ENCODE data around the gene ABCC9.

The ABCC9 gene

GRCh38 chr12:21879312-21879711 lies 61.9 kb downstream of the ABCC9 start:
- no peak for DNase-seq (ENCODE audit: low read depth in 2 of 2)

GRCh38 chr12:21877293-21877982 lies 63.8 kb downstream of the ABCC9 start:
- DNase-seq (ENCODE audit: low read depth in 2 of 2), result no peak

GRCh38 chr12:21865846-21866245 lies 75.4 kb downstream of the ABCC9 start:
- no peak for DNase-seq (ENCODE audit: low read depth in 2 of 2)

GRCh38 chr12:21860534-21860933 lies 80.7 kb downstream of the ABCC9 start:
- no peak for DNase-seq (ENCODE audit: low read depth in 2 of 2)

- no peak for DNase-seq (ENCODE audit: low read depth in 2 of 2)
Measured at GRCh38 chr12:21860128-21860527, 81.1 kb downstream of the ABCC9 start.

GRCh38 chr12:21852251-21852650 lies 89.0 kb downstream of the ABCC9 start:
- DNase-seq (ENCODE audit: low read depth in 2 of 2), result no peak

GRCh38 chr12:21851151-21851550 lies 90.1 kb downstream of the ABCC9 start:
- DNase-seq (ENCODE audit: low read depth in 2 of 2), result no peak

GRCh38 chr12:21850419-21850818 lies 90.8 kb downstream of the ABCC9 start:
- DNase-seq (ENCODE audit: low read depth in 2 of 2), result no peak

GRCh38 chr12:21849878-21850277 lies 91.3 kb downstream of the ABCC9 start:
- no peak for DNase-seq (ENCODE audit: low read depth in 2 of 2)

GRCh38 chr12:21848192-21848591 lies 93.0 kb downstream of the ABCC9 start:
- no peak for DNase-seq (ENCODE audit: low read depth in 2 of 2)

GRCh38 chr12:21843795-21844194 lies 97.4 kb downstream of the ABCC9 start:
- DNase-seq (ENCODE audit: low read depth in 2 of 2), result no peak

- no peak for DNase-seq (ENCODE audit: low read depth in 2 of 2)
Measured at GRCh38 chr12:21839776-21840175, 101.5 kb downstream of the ABCC9 start.

- DNase-seq (ENCODE audit: low read depth in 2 of 2), result no peak
Measured at GRCh38 chr12:21837847-21838246, 103.4 kb downstream of the ABCC9 start.

- DNase-seq (ENCODE audit: low read depth in 2 of 2), result no peak
Measured at GRCh38 chr12:21831791-21832344, 109.4 kb downstream of the ABCC9 start.

- DNase-seq (ENCODE audit: low read depth in 2 of 2), result no peak
Measured at GRCh38 chr12:21828779-21829178, 112.4 kb downstream of the ABCC9 start.

- DNase-seq (ENCODE audit: low read depth in 2 of 2), result no peak
Measured at GRCh38 chr12:21828136-21828775, 113.0 kb downstream of the ABCC9 start.

- DNase-seq (ENCODE audit: low read depth in 2 of 2), result no peak
Measured at GRCh38 chr12:21827083-21827482, 114.1 kb downstream of the ABCC9 start.

GRCh38 chr12:21826618-21826910 lies 114.7 kb downstream of the ABCC9 start:
- DNase-seq (ENCODE audit: low read depth in 2 of 2), result no peak

- no peak for DNase-seq (ENCODE audit: low read depth in 2 of 2)
Measured at GRCh38 chr12:21825886-21826617, 115.2 kb downstream of the ABCC9 start.

- DNase-seq (ENCODE audit: low read depth in 2 of 2), result no peak
Measured at GRCh38 chr12:21823581-21823980, 117.6 kb downstream of the ABCC9 start.

GRCh38 chr12:21819678-21820077 lies 121.5 kb downstream of the ABCC9 start:
- no peak for DNase-seq (ENCODE audit: low read depth in 2 of 2)

GRCh38 chr12:21819236-21819635 lies 122.0 kb downstream of the ABCC9 start:
- DNase-seq (ENCODE audit: low read depth in 2 of 2), result no peak

GRCh38 chr12:21818627-21819026 lies 122.6 kb downstream of the ABCC9 start:
- DNase-seq (ENCODE audit: low read depth in 2 of 2), result no peak
